NT2/D1 (cell line): Measurements from ENCODE around the gene ACTN4.

Experiments used
- YY1 ChIP-seq: IDR thresholded peaks from 2 replicates; pipeline ENCODE4 v1.6.1; 2011; ENCODE audit not compliant: insufficient read length, insufficient read depth
- ZNF274 ChIP-seq: IDR thresholded peaks from 2 replicates; pipeline ENCODE4 v1.6.1; 2011; ENCODE audit warnings: mild to moderate bottlenecking, low read depth, low read length

- TF ChIP-seq ZNF274: no peak
- no peak for TF ChIP-seq YY1
Measured at GRCh38 chr19:38706792-38707511, 59.5 kb downstream of the ACTN4 start.
